Loucy (cell line): Measurements from ENCODE around the gene ZDHHC18.

Source experiments
- H2AFZ ChIP-seq: fragments of 200-600 bp; sonication (generic); 2 replicates; pipeline ENCODE4 v1.6.0; 2016; ENCODE audit warnings: antibody characterized with exemption, mild to moderate bottlenecking, low read length, moderate library complexity
- H3F3A ChIP-seq: fragments of 200-600 bp; 2 replicates; pipeline ENCODE4 v1.6.0; 2016; ENCODE audit warnings: antibody characterized with exemption, low read depth, mild to moderate bottlenecking
- H3K27me3 ChIP-seq: fragments of 200-600 bp; sonication (generic); 2 replicates; pipeline ENCODE4 v1.6.1; 2014; ENCODE audit warnings: low read length, mild to moderate bottlenecking; ENCODE audit not compliant: insufficient read depth, poor library complexity, severe bottlenecking
- H3K36me3 ChIP-seq: fragments of 200-600 bp; sonication (generic); 2 replicates; pipeline ENCODE4 v1.6.1; 2016; ENCODE audit warnings: low read length; ENCODE audit not compliant: insufficient read depth
- H3K4me1 ChIP-seq: fragments of 200-600 bp; sonication (generic); 2 replicates; pipeline ENCODE4 v1.5.1; 2014; ENCODE audit warnings: low read length, mild to moderate bottlenecking; ENCODE audit not compliant: insufficient read depth, poor library complexity, severe bottlenecking
- H3K4me2 ChIP-seq: fragments of 200-600 bp; sonication (generic); 2 replicates; pipeline ENCODE4 v1.6.0; 2014; ENCODE audit warnings: antibody characterized with exemption, low read length, low read depth, mild to moderate bottlenecking; ENCODE audit not compliant: poor library complexity, severe bottlenecking
- H3K4me3 ChIP-seq: fragments of 200-600 bp; sonication (generic); 2 replicates; pipeline ENCODE4 v1.5.1; 2014; ENCODE audit warnings: low read length, mild to moderate bottlenecking, mixed read lengths; ENCODE audit not compliant: poor library complexity, severe bottlenecking
- H3K79me2 ChIP-seq: fragments of 200-600 bp; sonication (generic); 2 replicates; pipeline ENCODE4 v1.6.1; 2014; ENCODE audit warnings: low read length; ENCODE audit not compliant: insufficient read depth
- H3K9ac ChIP-seq: fragments of 200-600 bp; sonication (generic); 2 replicates; pipeline ENCODE4 v1.6.0; 2014; ENCODE audit warnings: mild to moderate bottlenecking, low read depth, low read length, moderate library complexity; ENCODE audit not compliant: poor library complexity, severe bottlenecking
- H3K9me2 ChIP-seq: fragments of 200-600 bp; sonication (generic); replicated peaks from 2 replicates; pipeline ENCODE4 v1.6.1; 2016; ENCODE audit warnings: low read depth, low read length, mixed read lengths
- H3K9me3 ChIP-seq: fragments of 200-600 bp; sonication (generic); 2 replicates; pipeline ENCODE4 v1.6.1; 2014; ENCODE audit warnings: mild to moderate bottlenecking, antibody characterized with exemption, low read length, low read depth; ENCODE audit not compliant: insufficient read depth
- H4K20me1 ChIP-seq: fragments of 200-600 bp; sonication (generic); 2 replicates; pipeline ENCODE4 v1.6.0; 2014; ENCODE audit warnings: antibody characterized with exemption, low read length, mild to moderate bottlenecking; ENCODE audit not compliant: insufficient read depth, poor library complexity, severe bottlenecking
- EZH2phosphoT487 ChIP-seq: fragments of 200-600 bp; IDR thresholded peaks from 2 replicates; pipeline ENCODE4 v1.6.1; 2018; ENCODE audit warnings: antibody characterized with exemption, mild to moderate bottlenecking, moderate library complexity, borderline replicate concordance
- TF ChIP-seq, protein P1 (sequence below): fragments of 200-600 bp; sonication (generic); conservative IDR thresholded peaks from 2 replicates; pipeline ENCODE4 v1.5.1; 2014; ENCODE audit warnings: mild to moderate bottlenecking, antibody characterized with exemption, low read length

Gene ZDHHC18

DNA sequence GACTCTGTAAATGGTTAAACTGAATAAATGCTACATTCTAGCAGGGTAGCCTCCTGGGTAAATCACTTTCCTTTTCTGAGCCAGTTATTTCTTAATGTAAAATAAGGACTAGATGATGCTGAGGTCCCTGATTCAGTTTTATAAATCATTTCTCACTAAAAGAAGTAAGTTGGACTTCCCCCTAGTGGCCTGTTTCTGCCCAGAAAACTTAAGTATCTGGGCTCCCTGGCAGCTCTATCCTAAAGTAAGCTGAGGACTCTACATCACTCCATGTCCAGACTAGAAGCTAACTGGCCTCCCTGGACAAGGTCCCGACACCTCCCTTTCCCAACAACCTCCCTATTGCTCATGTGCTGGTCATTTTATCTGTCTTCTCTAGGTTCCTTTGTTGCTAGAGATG lies 60.6 kb downstream of the ZDHHC18 start:
- TF ChIP-seq, protein P1, sequence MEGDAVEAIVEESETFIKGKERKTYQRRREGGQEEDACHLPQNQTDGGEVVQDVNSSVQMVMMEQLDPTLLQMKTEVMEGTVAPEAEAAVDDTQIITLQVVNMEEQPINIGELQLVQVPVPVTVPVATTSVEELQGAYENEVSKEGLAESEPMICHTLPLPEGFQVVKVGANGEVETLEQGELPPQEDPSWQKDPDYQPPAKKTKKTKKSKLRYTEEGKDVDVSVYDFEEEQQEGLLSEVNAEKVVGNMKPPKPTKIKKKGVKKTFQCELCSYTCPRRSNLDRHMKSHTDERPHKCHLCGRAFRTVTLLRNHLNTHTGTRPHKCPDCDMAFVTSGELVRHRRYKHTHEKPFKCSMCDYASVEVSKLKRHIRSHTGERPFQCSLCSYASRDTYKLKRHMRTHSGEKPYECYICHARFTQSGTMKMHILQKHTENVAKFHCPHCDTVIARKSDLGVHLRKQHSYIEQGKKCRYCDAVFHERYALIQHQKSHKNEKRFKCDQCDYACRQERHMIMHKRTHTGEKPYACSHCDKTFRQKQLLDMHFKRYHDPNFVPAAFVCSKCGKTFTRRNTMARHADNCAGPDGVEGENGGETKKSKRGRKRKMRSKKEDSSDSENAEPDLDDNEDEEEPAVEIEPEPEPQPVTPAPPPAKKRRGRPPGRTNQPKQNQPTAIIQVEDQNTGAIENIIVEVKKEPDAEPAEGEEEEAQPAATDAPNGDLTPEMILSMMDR, result peak; percentile 68
- TF ChIP-seq EZH2phosphoT487, result no peak
- H3K36me3 ChIP-seq, result peaks cover 39% of the 10 kb centered on the region; the same call in 1 of the 2 replicates
- peaks cover 20% of the 10 kb centered on the region for H3K4me1 ChIP-seq

DNA sequence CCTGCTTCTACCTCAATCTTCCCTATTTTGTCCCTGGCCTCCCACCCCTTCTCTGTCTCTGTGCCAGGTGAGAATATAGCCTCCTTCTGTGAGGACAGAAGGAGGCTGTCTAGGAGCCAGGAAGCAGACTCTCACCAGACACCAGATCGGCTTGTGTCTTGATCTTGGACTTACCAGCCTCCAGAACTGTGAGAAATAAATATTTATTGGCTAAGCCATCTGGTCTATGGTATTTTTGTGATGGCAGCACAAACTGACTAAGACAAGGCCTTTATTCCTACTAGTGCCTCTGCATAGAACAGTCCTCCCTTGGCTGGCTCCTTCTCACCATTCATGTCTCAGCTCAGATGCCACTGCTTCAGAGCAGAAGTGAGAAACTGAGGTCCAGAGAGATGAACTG lies 61.7 kb downstream of the ZDHHC18 start:
- H4K20me1 ChIP-seq, result peaks cover 15% of the 10 kb centered on the region
- peaks cover 20% of the 10 kb centered on the region for H3K4me1 ChIP-seq
- H3K79me2 ChIP-seq, result peaks cover 21% of the 10 kb centered on the region
- no peaks in the 10 kb centered on the region for H3K9me2 ChIP-seq
- no peaks in the 10 kb centered on the region for H3K27me3 ChIP-seq
- H3K9me3 ChIP-seq, result no peaks in the 10 kb centered on the region
- H3F3A ChIP-seq, result no peaks in the 10 kb centered on the region
- H3K4me2 ChIP-seq, result peak overlapping the region; percentile 95
- H2AFZ ChIP-seq, result no peak overlapping the region
- peak overlapping the region; percentile 86 for H3K4me3 ChIP-seq
- peaks cover 34% of the 10 kb centered on the region; the same call in 1 of the 2 replicates for H3K36me3 ChIP-seq
- TF ChIP-seq EZH2phosphoT487, result no peak
- TF ChIP-seq, protein P1, result no peak
- peak overlapping the region; percentile 35 for H3K9ac ChIP-seq

More for the DNA sequence above, 60.6 kb downstream of the ZDHHC18 start:
- Histone ChIP-seq H3K9me2 (no peaks in the 10 kb centered on the region), H4K20me1 (peaks cover 15% of the 10 kb centered on the region), H3K79me2 (peaks cover 21% of the 10 kb centered on the region), H3K27me3 (no peaks in the 10 kb centered on the region), H3K9ac (no peak overlapping the region), H3K4me3 (no peak overlapping the region), H3K4me2 (no peak overlapping the region), H2AFZ (no peak overlapping the region), H3K9me3 (no peaks in the 10 kb centered on the region), H3F3A (no peaks in the 10 kb centered on the region)

DNA sequence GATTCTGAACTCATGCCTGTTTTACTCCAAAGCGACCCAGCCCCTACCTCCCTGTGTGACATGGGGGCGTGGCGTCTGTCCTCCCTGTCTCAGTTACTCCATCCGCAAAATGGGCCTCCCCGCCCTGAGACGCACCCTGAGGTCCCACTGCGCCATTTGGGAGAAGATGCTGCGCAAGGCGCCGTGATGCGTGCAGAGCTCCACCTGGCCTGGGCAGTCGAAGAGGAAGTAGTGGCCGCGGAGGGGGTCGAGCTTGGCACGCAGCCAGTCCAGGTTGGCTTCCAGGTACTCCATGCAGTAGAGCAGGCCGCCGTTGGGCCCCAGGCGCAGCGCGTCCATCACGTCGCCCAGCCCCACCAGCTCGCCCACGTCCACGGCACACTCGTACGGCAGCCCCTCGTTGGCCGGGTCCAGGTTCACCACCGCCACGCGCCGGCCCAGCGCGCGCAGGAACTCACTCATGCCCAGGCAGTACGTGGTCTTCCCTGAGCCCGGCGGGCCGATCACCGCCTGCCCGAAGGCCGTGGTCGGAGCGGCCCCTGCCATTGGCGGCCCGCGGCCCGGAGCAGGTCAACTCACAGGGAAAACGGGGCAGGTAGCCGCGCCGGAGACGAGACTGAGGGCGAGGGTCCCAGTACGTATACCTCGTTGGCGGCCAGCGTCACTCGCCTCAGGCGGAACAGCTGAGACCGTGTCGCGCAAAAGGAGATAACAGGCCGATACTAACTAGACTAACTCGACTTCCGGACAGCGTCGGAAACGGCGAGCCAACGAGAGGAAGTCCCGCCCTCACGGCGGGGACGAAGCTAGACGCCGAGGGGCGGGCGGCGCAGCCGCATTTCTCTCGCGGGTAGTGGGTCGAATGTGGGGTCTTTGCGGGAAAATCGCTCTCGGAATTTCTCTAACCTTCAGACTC lies 63.3 kb downstream of the ZDHHC18 start, which contains the start of gene GPN2:
GPN2 (minus strand) TSS at position 733 of the 916 bp plus-strand sequence; CDS start at position 546, 187 bp downstream.
- Histone ChIP-seq H3K4me3 (peak within 1 kb of the TSS; percentile 86), H3K36me3 (peaks cover 23% of the 10 kb centered on the region; the same call in 1 of the 2 replicates), H2AFZ (peak within 1 kb of the TSS; percentile 96), H3K79me2 (peaks cover 24% of the 10 kb centered on the region), H3K9me2 (no peaks in the 10 kb centered on the region), H3F3A (no peaks in the 10 kb centered on the region), H3K27me3 (no peaks in the 10 kb centered on the region), H4K20me1 (peaks cover 15% of the 10 kb centered on the region), H3K4me2 (peak within 1 kb of the TSS; percentile 95), H3K9me3 (no peaks in the 10 kb centered on the region), H3K9ac (peak within 1 kb of the TSS; percentile 87), H3K4me1 (peaks cover 20% of the 10 kb centered on the region)
- TF ChIP-seq EZH2phosphoT487, result no peak
- TF ChIP-seq, protein P1, result no peak
